H1 (cell line): Measurements from ENCODE around the gene FCAMR. TPM values are rescaled to one million over a fixed set of nuclear protein-coding genes. Genes with fewer than 3 reads are reported as not detected.

ENCODE experiments used
- CTCF ChIA-PET: fragments of 300-600 bp; sonication (Branson Sonifier 250); formaldehyde crosslinking; loops from one replicate; lab custom pipeline; 2021; ENCODE audit not compliant: partially characterized antibody; lab: Charles Lee
- POLR2A ChIA-PET: fragments of 300-600 bp; sonication (Branson Sonifier 250); formaldehyde crosslinking; loops from one replicate; lab custom pipeline; 2021; ENCODE audit warnings: inconsistent platforms; ENCODE audit not compliant: partially characterized antibody; lab: Charles Lee
- DNase-seq, 2 experiments: peaks; one replicate each; pipeline versions ENCODE4 v3.0.0 to v3.0.0-alpha.2; 2010 to 2022; ENCODE audit warnings: low spot score in 2 of 2, low read depth in 1 of 2, mixed read lengths in 1 of 2
- FAIRE-seq: peaks from 2 replicates; lab custom pipeline; 2011; peaks lifted over from hg19 to GRCh38; lab: Jason Lieb, UNC
- H2AFZ ChIP-seq: 2 replicates; pipeline ENCODE4 v1.8.1; 2012; ENCODE audit warnings: low read length, inconsistent platforms
- H2AK5ac ChIP-seq: 2 replicates; pipeline ENCODE4 v1.6.1; 2013; ENCODE audit warnings: low read depth, low read length
- H2BK120ac ChIP-seq: replicated peaks from 2 replicates; pipeline ENCODE3; 2013; ENCODE audit warnings: low read depth, low read length, inconsistent platforms
- H2BK12ac ChIP-seq: 2 replicates; pipeline ENCODE4 v1.6.1; 2013; ENCODE audit warnings: low read depth, low read length
- H2BK15ac ChIP-seq: 2 replicates; pipeline ENCODE4 v1.6.1; 2013; ENCODE audit warnings: low read length
- H2BK20ac ChIP-seq: 2 replicates; pipeline ENCODE4 v1.6.1; 2013; ENCODE audit warnings: low read length
- H2BK5ac ChIP-seq: 2 replicates; pipeline ENCODE4 v1.6.1; 2013; ENCODE audit warnings: low read depth, low read length
- H3K14ac ChIP-seq: 2 replicates; pipeline ENCODE4 v1.6.1; 2013; ENCODE audit warnings: inconsistent platforms; ENCODE audit not compliant: insufficient read length
- H3K18ac ChIP-seq: 2 replicates; pipeline ENCODE4 v1.6.1; 2013; ENCODE audit warnings: low read length; ENCODE audit errors: extremely low read depth
- H3K23ac ChIP-seq: 2 replicates; pipeline ENCODE4 v1.6.1; 2013; ENCODE audit warnings: inconsistent platforms; ENCODE audit not compliant: insufficient read length
- H3K23me2 ChIP-seq: 2 replicates; pipeline ENCODE4 v1.6.1; 2013; ENCODE audit warnings: low read depth, low read length
- H3K27ac ChIP-seq: 2 replicates; pipeline ENCODE4 v1.6.1; 2011; ENCODE audit warnings: low read depth, low read length, inconsistent platforms
- H3K27me3 ChIP-seq, 4 experiments: replicated peaks in 1 of 4; 1 replicate in 1 of 4; 2 replicates in 3 of 4; pipeline versions ENCODE4 v1.6.1 to v1.8.1; 2011 to 2013; ENCODE audit warnings: low read length in 3 of 4, mild to moderate bottlenecking in 3 of 4, inconsistent platforms in 2 of 4, mixed read lengths in 2 of 4, moderate library complexity in 1 of 4; ENCODE audit not compliant: control insufficient read depth in 3 of 4, insufficient read depth in 3 of 4; ENCODE audit errors: extremely low read depth in 1 of 4
- H3K36me3 ChIP-seq, 4 experiments: 2 replicates each; pipeline versions ENCODE4 v1.6.1 to v1.8.1; 2011 to 2013; ENCODE audit warnings: mild to moderate bottlenecking in 4 of 4, low read length in 3 of 4, moderate library complexity in 2 of 4, control low read depth in 1 of 4, inconsistent platforms in 1 of 4; ENCODE audit not compliant: insufficient read depth in 4 of 4, control insufficient read depth in 2 of 4
- H3K4ac ChIP-seq: replicated peaks from 2 replicates; pipeline ENCODE3; 2013; ENCODE audit warnings: low read length, low read depth, mixed read lengths, inconsistent platforms; ENCODE audit not compliant: insufficient read length
- H3K4me1 ChIP-seq, 4 experiments: replicated peaks in 1 of 4; 1 replicate in 1 of 4; 2 replicates in 3 of 4; pipeline versions ENCODE4 v1.6.1 to v1.8.1; 2011 to 2013; ENCODE audit warnings: low read length in 3 of 4, inconsistent platforms in 2 of 4, mixed read lengths in 1 of 4; ENCODE audit not compliant: insufficient read depth in 4 of 4, control insufficient read depth in 3 of 4
- H3K4me2 ChIP-seq, 2 experiments: 2 replicates each; pipeline versions ENCODE4 v1.6.1 to v1.8.1; 2011 to 2013; ENCODE audit warnings: low read depth in 2 of 2, low read length in 2 of 2, control low read depth in 1 of 2, inconsistent platforms in 1 of 2, mild to moderate bottlenecking in 1 of 2; ENCODE audit not compliant: insufficient read depth in 1 of 2
- H3K4me3 ChIP-seq, 4 experiments: fragments of 200-600, 300-600 bp in 1 of 4; sonication (generic), shearing (Covaris generic), sonication (Bioruptor Twin) in 1 of 4; 2 replicates each; pipeline versions ENCODE4 v1.5.1 to v1.8.1; 2011 to 2016; ENCODE audit warnings: low read length in 4 of 4, low read depth in 3 of 4, control low read depth in 2 of 4, inconsistent platforms in 2 of 4, mild to moderate bottlenecking in 2 of 4, mixed read lengths in 1 of 4, moderate library complexity in 1 of 4; ENCODE audit not compliant: insufficient read depth in 2 of 4; ENCODE audit errors: extremely low read depth in 1 of 4
- H3K56ac ChIP-seq: replicated peaks from 2 replicates; pipeline ENCODE3; 2013; ENCODE audit warnings: low read depth, mild to moderate bottlenecking, mixed read lengths, low read length, inconsistent platforms; ENCODE audit not compliant: insufficient read length
- H3K79me1 ChIP-seq: 2 replicates; pipeline ENCODE4 v1.6.1; 2013; ENCODE audit warnings: low read depth, low read length, control low read depth
- H3K79me2 ChIP-seq, 2 experiments: 2 replicates each; pipeline versions ENCODE4 v1.6.1 to v1.8.1; 2012 to 2013; ENCODE audit warnings: low read length in 2 of 2, mild to moderate bottlenecking in 2 of 2, inconsistent platforms in 1 of 2; ENCODE audit not compliant: insufficient read depth in 2 of 2, control insufficient read depth in 1 of 2
- H3K9ac ChIP-seq, 4 experiments: replicated peaks in 1 of 4; 1 replicate in 1 of 4; 2 replicates in 3 of 4; pipeline versions ENCODE4 v1.6.1 to v1.8.1; 2011 to 2013; ENCODE audit warnings: low read depth in 3 of 4, low read length in 3 of 4, control low read depth in 2 of 4, mild to moderate bottlenecking in 2 of 4, moderate library complexity in 2 of 4, inconsistent platforms in 1 of 4; ENCODE audit errors: extremely low read depth in 1 of 4
- H3K9me3 ChIP-seq, 2 experiments: 2 replicates each; pipeline versions ENCODE4 v1.6.1 to v1.8.1; 2012 to 2013; ENCODE audit warnings: mild to moderate bottlenecking in 2 of 2, moderate library complexity in 2 of 2, control low read depth in 1 of 2, inconsistent platforms in 1 of 2, low read depth in 1 of 2, low read length in 1 of 2, mixed read lengths in 1 of 2; ENCODE audit not compliant: insufficient read depth in 2 of 2
- H4K20me1 ChIP-seq, 2 experiments: replicated peaks in 1 of 2; 2 replicates each; pipeline versions ENCODE3 to v1.8.1; 2011 to 2013; ENCODE audit warnings: inconsistent platforms in 2 of 2, low read length in 2 of 2, mild to moderate bottlenecking in 1 of 2; ENCODE audit not compliant: insufficient read depth in 2 of 2, control insufficient read depth in 1 of 2
- H4K5ac ChIP-seq: 2 replicates; pipeline ENCODE4 v1.6.1; 2013; ENCODE audit warnings: low read length, low read depth, mixed read lengths, inconsistent platforms; ENCODE audit not compliant: insufficient read length
- H4K8ac ChIP-seq: 2 replicates; pipeline ENCODE4 v1.8.0; 2013; ENCODE audit warnings: mild to moderate bottlenecking, moderate library complexity, low read length, inconsistent platforms; ENCODE audit not compliant: insufficient read depth; ENCODE audit errors: extremely low read depth
- H4K91ac ChIP-seq: replicated peaks from 2 replicates; pipeline ENCODE3; 2013; ENCODE audit warnings: low read length, mixed read lengths, inconsistent platforms; ENCODE audit not compliant: insufficient read length
- CHD2 ChIP-seq: IDR thresholded peaks from 2 replicates; pipeline ENCODE4 v1.6.1; 2012; ENCODE audit warnings: low read length, improper control_type of control experiment
- CTBP2 ChIP-seq: IDR thresholded peaks from 2 replicates; pipeline ENCODE4 v1.7.0; 2011; ENCODE audit warnings: borderline replicate concordance, mild to moderate bottlenecking, moderate library complexity, mixed read lengths, low read length; ENCODE audit not compliant: insufficient read depth, insufficient read length
- CTCF ChIP-seq, 3 experiments: IDR thresholded peaks; 1 replicate in 2 of 3; 2 replicates in 1 of 3; pipeline versions ENCODE4 v1.5.1 to v1.6.1; 2011; ENCODE audit warnings: low read length in 3 of 3, mild to moderate bottlenecking in 3 of 3, inconsistent platforms in 2 of 3, low read depth in 1 of 3, moderate library complexity in 1 of 3; ENCODE audit not compliant: insufficient read depth in 1 of 3; ENCODE audit errors: control extremely low read depth in 1 of 3
- EZH2 ChIP-seq: fragments of 200-600 bp; sonication (generic); IDR thresholded peaks from 2 replicates; pipeline ENCODE4 v1.7.1; 2012; ENCODE audit warnings: low read depth, mild to moderate bottlenecking, moderate library complexity, low read length, inconsistent platforms; ENCODE audit not compliant: severe bottlenecking
- GABPA ChIP-seq: IDR thresholded peaks from 2 replicates; pipeline ENCODE4 v1.6.1; 2011; ENCODE audit warnings: mild to moderate bottlenecking, low read length, moderate library complexity, borderline replicate concordance; ENCODE audit not compliant: insufficient read depth
- HDAC2 ChIP-seq, 2 experiments: fragments of 300-600 bp in 1 of 2; sonication (generic) in 1 of 2; IDR thresholded peaks; 2 replicates each; pipeline ENCODE4 v1.6.1; 2011 to 2012; ENCODE audit warnings: low read depth in 2 of 2, low read length in 2 of 2, mild to moderate bottlenecking in 2 of 2, moderate library complexity in 2 of 2, borderline replicate concordance in 1 of 2, inconsistent platforms in 1 of 2
- KDM4A ChIP-seq: IDR thresholded peaks from one replicate; pipeline ENCODE4 v1.7.1; 2012; ENCODE audit warnings: low read depth, mild to moderate bottlenecking, moderate library complexity, low read length, inconsistent platforms; ENCODE audit not compliant: severe bottlenecking
- MAFK ChIP-seq: IDR thresholded peaks from 2 replicates; pipeline ENCODE4 v1.6.1; 2012; ENCODE audit warnings: low read depth, mild to moderate bottlenecking, improper control_type of control experiment, low read length
- RXRA ChIP-seq: IDR thresholded peaks from 2 replicates; pipeline ENCODE4 v1.6.1; 2011; ENCODE audit warnings: low read depth, mild to moderate bottlenecking, low read length, moderate library complexity; ENCODE audit not compliant: insufficient read depth
- SIRT6 ChIP-seq: IDR thresholded peaks from one replicate; pipeline ENCODE4 v1.7.1; 2012; ENCODE audit warnings: low read length, inconsistent platforms
- TBP ChIP-seq: IDR thresholded peaks from 2 replicates; pipeline ENCODE4 v1.6.1; 2011; ENCODE audit warnings: low read depth, low read length, improper control_type of control experiment
- WGBS, 2 experiments: shearing (Covaris generic) in 1 of 2; methylation state at CpG; one replicate each; pipeline versions ENCODE4 v1.1.6 to v1.1.7; 2013 to 2015; ENCODE audit warnings: low lambda C conversion rate in 2 of 2, mixed read lengths in 2 of 2, inconsistent platforms in 1 of 2, low coverage in 1 of 2, missing lambda C conversion rate in 1 of 2; ENCODE audit not compliant: insufficient replicate concordance in 2 of 2, insufficient coverage in 1 of 2, insufficient read length in 1 of 2; ENCODE audit errors: extremely low coverage in 1 of 2, missing lambda C conversion rate in 1 of 2; 5-methylcytosine and 5-hydroxymethylcytosine counted together
- polyA plus RNA-seq, 7 experiments: library from polyadenylated mRNA; depleted of rRNA in 3 of 7; stranded (reverse) in 5 of 7; unstranded in 2 of 7; fragments of >200 nt in 5 of 7; fragments of 200-250 nt in 2 of 7; gene quantifications; 1 replicate in 5 of 7; 2 replicates in 1 of 7; 4 replicates in 1 of 7; pipeline versions ENCODE4 v1.2.1 to v1.2.3, GENCODE V29; 2011 to 2013; ENCODE audit warnings: missing spikeins in 2 of 7, mixed read lengths in 2 of 7
- total RNA-seq: library from RNA; stranded (reverse); fragmentation: NEBNext Ultra II Directional; extraction: Animal tissue kit (Norgen Biotek cat#: 25700); gene quantifications from 2 replicates; pipeline ENCODE4 v1.2.1, GENCODE V29; 2021

FCAMR gene
- total and polyA plus RNA-seq, 2 of the 8 experiments (the other 6 are each of a cell fraction or from before 2014, with no cell fraction given), result not detected

- no peak overlapping the region for H3K18ac ChIP-seq
- FAIRE-seq (no peak), DNase-seq (no peak)
- H3K4me2 ChIP-seq, result no peak overlapping the region
- no peaks in the 10 kb centered on the region for H3K27me3 ChIP-seq
- H3K4ac ChIP-seq, result no peak overlapping the region
- H2BK15ac ChIP-seq, result no peak overlapping the region
- H3K9ac ChIP-seq, result no peak overlapping the region
- no peaks in the 10 kb centered on the region; a peak in 1 of 7 replicates for H3K4me1 ChIP-seq
- no peak overlapping the region for H2BK5ac ChIP-seq
- H3K23ac ChIP-seq, result no peak overlapping the region
- H3K14ac ChIP-seq, result no peak overlapping the region
- H3K4me3 ChIP-seq, result no peak overlapping the region
- H4K5ac ChIP-seq, result no peak overlapping the region
- H4K8ac ChIP-seq, result no peak overlapping the region
- H3K79me2 ChIP-seq, result no peaks in the 10 kb centered on the region
- no peaks in the 10 kb centered on the region for H3K36me3 ChIP-seq
- ChIA-PET POLR2A (no interaction called here), CTCF (interaction anchor here (0.8 to 13.7 kb wide), 4 partner anchors 14 to 134 kb away, joined by 3 to 226 read pairs (median 96); no protein-coding TSS in a partner anchor)
- no peaks in the 10 kb centered on the region for H3K79me1 ChIP-seq
- H2BK20ac ChIP-seq, result no peak overlapping the region
- H2BK12ac ChIP-seq, result no peak overlapping the region
- no peak overlapping the region for H3K27ac ChIP-seq
- no peak overlapping the region for H4K91ac ChIP-seq
- no peaks in the 10 kb centered on the region for H3K23me2 ChIP-seq
- H3K9me3 ChIP-seq, result no peaks in the 10 kb centered on the region
- H3K56ac ChIP-seq, result no peak overlapping the region
- no peak overlapping the region for H2AFZ ChIP-seq
- 94% methylated on average over 5 of the region's 5 CpGs; no CpG with 5 or more reads in 1 of the 2 experiments for WGBS, 2 experiments
- H4K20me1 ChIP-seq, result no peaks in the 10 kb centered on the region
- no peak overlapping the region for H2BK120ac ChIP-seq
- H2AK5ac ChIP-seq, result no peak overlapping the region
- TF ChIP-seq CTCF (IDR thresholded peaks at IDR 0.05; ENCODE audit: control extremely low read depth in 1 of 3, insufficient read depth in 1 of 3, low read depth in 1 of 3, low read length in 3 of 3) (no peak), TBP (no peak), GABPA (no peak), CTBP2 (no peak), SIRT6 (no peak), EZH2 (no peak), MAFK (no peak), RXRA (no peak), KDM4A (no peak), HDAC2 (IDR thresholded peaks at IDR 0.05; ENCODE audit: borderline replicate concordance in 1 of 2, low read depth in 2 of 2, low read length in 2 of 2) (no peak), CHD2 (no peak)
Measured at GRCh38 chr1:206944703-206945102, 25.6 kb downstream of the FCAMR start.
